ENCODE data around the gene APOBEC3C.
"Not testable (repeated sequence)": the region's sequence is repeated elsewhere in the genome, so short reads cannot be mapped to it uniquely, and the experiment has no call there.

The APOBEC3C gene

GRCh38 chr22:39066442-39067276 is 52.6 kb downstream of the APOBEC3C start:
- not testable (repeated sequence) for DNase-seq

GRCh38 chr22:39068033-39068785 is 54.2 kb downstream of the APOBEC3C start:
- DNase-seq = no peak
